Stimulated activated CD8-positive, alpha-beta memory T cell treated with anti-CD3 and anti-CD28 coated beads, Interleukin-12 subunit alpha, Interleukin-12 subunit beta, amount 100 ng/mL, for 24 hours (primary cell): ENCODE measurements around the gene PDE6B.
"Not testable (repeated sequence)": the region's sequence is repeated elsewhere in the genome, so short reads cannot be mapped to it uniquely, and the experiment has no call there.

Source experiments
- DNase-seq: peaks from one replicate; pipeline ENCODE4 v3.0.0-alpha.2; 2020; ENCODE audit errors: extremely low read depth

The PDE6B gene

GRCh38 chr4:656436-657337, 31.3 kb downstream of the PDE6B start:
- no peak for DNase-seq

- no peak for DNase-seq
These were observed 32.0 kb downstream of the PDE6B start for GRCh38 chr4:657338-657833.

- DNase-seq, result no peak
These were observed 32.7 kb downstream of the PDE6B start for GRCh38 chr4:657834-658667.

GRCh38 chr4:658681-659667, 33.6 kb downstream of the PDE6B start:
- no peak for DNase-seq

GRCh38 chr4:659851-660250, 34.5 kb downstream of the PDE6B start:
- no peak for DNase-seq

- DNase-seq, result no peak
These were observed 35.0 kb downstream of the PDE6B start for GRCh38 chr4:660401-660800.

GRCh38 chr4:661231-661630, 35.9 kb downstream of the PDE6B start:
- DNase-seq, result no peak

GRCh38 chr4:661881-662761, 36.7 kb downstream of the PDE6B start:
- no peak for DNase-seq

GRCh38 chr4:663046-663437, 37.7 kb downstream of the PDE6B start:
- no peak for DNase-seq

- peak; percentile 58 for DNase-seq
These were observed 38.4 kb downstream of the PDE6B start for GRCh38 chr4:663438-664428.

GRCh38 chr4:664713-665231, 39.4 kb downstream of the PDE6B start:
- no peak for DNase-seq

- no peak for DNase-seq
These were observed 40.0 kb downstream of the PDE6B start for GRCh38 chr4:665381-665750.

- DNase-seq, result no peak
These were observed 40.5 kb downstream of the PDE6B start for GRCh38 chr4:665751-666435.

GRCh38 chr4:666436-666810, 41.0 kb downstream of the PDE6B start:
- DNase-seq, result no peak

GRCh38 chr4:666822-667544, 41.6 kb downstream of the PDE6B start:
- no peak for DNase-seq

- DNase-seq, result no peak
These were observed 42.2 kb downstream of the PDE6B start for GRCh38 chr4:667545-667925.

GRCh38 chr4:668219-668618, 42.8 kb downstream of the PDE6B start:
- DNase-seq, result not testable (repeated sequence)
